HFF-Myc (cell line): ENCODE results near the gene CDC42.

ENCODE experiments used
- DNase-seq: peaks from one replicate; pipeline ENCODE4 v3.0.0-alpha.2; 2011; ENCODE audit warnings: low read depth; ENCODE audit errors: extremely low read depth
- H3K4me3 ChIP-seq: replicated peaks from 2 replicates; pipeline ENCODE4 v1.5.1; 2011; ENCODE audit warnings: low read depth, mild to moderate bottlenecking, control low read depth, low read length
- CTCF ChIP-seq: IDR thresholded peaks from 2 replicates; pipeline ENCODE4 v1.5.1; 2012; ENCODE audit warnings: mild to moderate bottlenecking, low read depth, low read length, control low read depth; ENCODE audit errors: missing control alignments

The CDC42 gene

GRCh38 chr1:22110016-22110415 lies 57.5 kb downstream of the CDC42 start:
- DNase-seq = no peak
- no peak for TF ChIP-seq CTCF
- H3K4me3 ChIP-seq = no peak overlapping the region

GRCh38 chr1:22111115-22111514 lies 58.6 kb downstream of the CDC42 start:
- no peak for TF ChIP-seq CTCF
- DNase-seq = no peak
- no peak overlapping the region for H3K4me3 ChIP-seq

- no peak for DNase-seq
- TF ChIP-seq CTCF = no peak
- no peak overlapping the region for H3K4me3 ChIP-seq
These were observed 59.1 kb downstream of the CDC42 start for GRCh38 chr1:22111620-22112019.

- TF ChIP-seq CTCF = no peak
- H3K4me3 ChIP-seq = no peak overlapping the region
- no peak for DNase-seq
These were observed 60.0 kb downstream of the CDC42 start for GRCh38 chr1:22112554-22112953.

GRCh38 chr1:22114083-22115012 lies 61.8 kb downstream of the CDC42 start:
- no peak for TF ChIP-seq CTCF
- DNase-seq = no peak
- H3K4me3 ChIP-seq = no peak overlapping the region

GRCh38 chr1:22115286-22115685 lies 62.8 kb downstream of the CDC42 start:
- no peak overlapping the region for H3K4me3 ChIP-seq
- TF ChIP-seq CTCF = no peak
- DNase-seq = no peak
